Sigmoid colon (tissue), 7 donors: ENCODE data around the gene WASF2. TPM values are rescaled to one million over a fixed set of nuclear protein-coding genes. Genes with fewer than 3 reads are reported as not detected.
A peak's percentile ranks its signal among the peaks of the same experiment; 100 is the strongest.

Source experiments
- DNase-seq: peaks from one replicate; pipeline ENCODE4 v3.0.0-alpha.2; 2019
- H3K27ac ChIP-seq, 4 donors: fragments of 200-600 bp; sonication (generic); one replicate each; pipeline ENCODE4 v1.5.1; 2016 to 2019; ENCODE audit warnings: mild to moderate bottlenecking in 1 of 4
- H3K27me3 ChIP-seq, 3 donors: fragments of 200-600 bp; sonication (generic); one replicate each; pipeline ENCODE4 v1.5.1; 2019; ENCODE audit warnings: mild to moderate bottlenecking in 1 of 3
- H3K36me3 ChIP-seq, 4 donors: fragments of 200-600 bp; sonication (generic); one replicate each; pipeline ENCODE4 v1.5.1; 2016 to 2019
- H3K4me1 ChIP-seq, 4 donors: fragments of 200-600 bp; sonication (generic); one replicate each; pipeline ENCODE4 v1.5.1; 2017 to 2019
- H3K4me3 ChIP-seq, 4 donors: fragments of 200-600 bp; sonication (generic); one replicate each; pipeline ENCODE4 v1.5.1; 2017 to 2019; ENCODE audit warnings: mild to moderate bottlenecking in 2 of 4, moderate library complexity in 1 of 4
- H3K9me3 ChIP-seq, 4 donors: fragments of 200-600 bp in 3 of 4; sonication (generic) in 3 of 4; one replicate each; pipeline versions ENCODE4 v1.5.1 to v1.6.1; 2013 to 2019
- EP300 ChIP-seq, 4 donors: sonication (generic); formaldehyde crosslinking; IDR thresholded peaks; one replicate each; pipeline ENCODE4 v1.6.1; 2017; ENCODE audit warnings: antibody characterized with exemption in 4 of 4
- POLR2A ChIP-seq, 2 donors: fragments of 450-650 bp; IDR thresholded peaks; one replicate each; pipeline ENCODE4 v1.6.1; 2016; ENCODE audit warnings: antibody characterized with exemption in 2 of 2, mild to moderate bottlenecking in 2 of 2, moderate library complexity in 2 of 2
- POLR2AphosphoS5 ChIP-seq, 4 donors: sonication (generic); formaldehyde crosslinking; IDR thresholded peaks; one replicate each; pipeline ENCODE4 v1.6.1; 2017; ENCODE audit warnings: antibody characterized with exemption in 4 of 4
- WGBS, 2 donors: extraction: QIAGEN DNeasy Blood & Tissue Kit; methylation state at CpG; one replicate each; pipeline ENCODE4 v1.1.7; 2013; 5-methylcytosine and 5-hydroxymethylcytosine counted together
- intact Hi-C: fragments of 100-400 bp; cut with DNase I; formaldehyde crosslinking; loops from one replicate; pipeline ENCODE4 v1.15.1; 2023
- polyA plus RNA-seq, 3 donors: library from polyadenylated mRNA; stranded (reverse); fragments of 200-250 nt; gene quantifications; one replicate each; pipeline ENCODE4 v1.2.3, GENCODE V29; 2013
- total RNA-seq, 4 donors: library from RNA; depleted of rRNA; stranded (reverse); fragments of >200 nt; gene quantifications; one replicate each; pipeline ENCODE4 v1.1.0, GENCODE V29; 2016
- TF ChIP-seq, protein P1 (sequence below), 4 experiments: fragments of 450-650 bp in 3 of 4; fragments of 200-600 bp in 1 of 4; IDR thresholded peaks; one replicate each; pipeline ENCODE4 v1.5.1; 2016 to 2019; ENCODE audit warnings: antibody characterized with exemption in 4 of 4, mild to moderate bottlenecking in 3 of 4, moderate library complexity in 2 of 4
- donor health status: healthy with polysubstance abuse.
- donor health status: Bipolar disorder and iron deficiency.
- donor health status: healthy.

The WASF2 gene
- total and polyA plus RNA-seq, 7 donors, result 30.0 to 69.6 (median 56.9) TPM

DNA sequence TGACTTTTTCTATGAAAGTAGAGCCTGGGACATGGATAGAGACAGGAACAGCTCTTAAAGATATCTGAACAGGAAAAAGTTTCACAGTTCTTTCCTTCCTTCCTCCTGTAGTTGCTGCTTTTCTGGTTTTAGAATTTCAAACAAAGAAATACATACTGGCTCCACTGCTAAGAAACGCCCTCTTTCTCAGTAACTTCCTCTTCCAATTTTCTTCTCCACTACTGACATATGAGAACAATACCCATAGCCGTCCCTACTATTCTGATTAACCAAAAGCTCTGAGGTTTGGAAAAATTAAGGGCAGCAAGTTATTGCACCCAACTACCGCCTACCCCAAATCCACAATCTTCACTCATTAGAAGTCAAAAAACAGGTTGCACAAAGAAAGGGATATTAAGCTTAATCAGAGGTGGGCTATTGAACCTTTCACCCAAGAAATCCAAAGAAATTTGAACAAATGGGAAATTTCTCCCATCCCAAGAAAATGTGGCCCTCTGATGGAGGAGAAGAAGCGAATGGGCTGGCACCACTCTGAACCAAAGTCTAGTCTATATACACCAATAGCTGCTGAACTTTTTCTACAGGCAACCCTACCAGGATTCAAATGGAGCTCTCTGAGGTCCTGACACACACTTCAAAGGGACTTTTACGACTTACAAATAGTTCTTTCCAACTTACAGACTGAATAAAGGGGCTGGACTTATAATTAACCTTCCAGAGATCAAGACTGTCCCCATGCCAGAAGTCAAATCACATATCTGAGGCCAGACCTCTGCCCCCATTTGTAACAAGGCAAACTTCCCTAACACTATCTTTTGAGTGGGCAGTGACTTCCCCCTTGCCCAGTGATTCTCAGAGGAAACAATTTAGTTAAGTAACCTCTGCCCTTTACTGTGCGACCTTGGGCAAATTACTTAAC, 1.7 kb downstream of the WASF2 start:
- Histone ChIP-seq H3K4me3 (peak overlapping the region; percentile 78 to 98 (median 90)), H3K4me1 (peaks cover 0 to 71% (median 48%) of the 10 kb centered on the region in 4 donors), H3K9me3 (no peaks in the 10 kb centered on the region), H3K36me3 (no peaks in the 10 kb centered on the region), H3K27me3 (no peaks in the 10 kb centered on the region), H3K27ac (peak overlapping the region; percentile 94 to 99 (median 98))
- TF ChIP-seq, protein P1, sequence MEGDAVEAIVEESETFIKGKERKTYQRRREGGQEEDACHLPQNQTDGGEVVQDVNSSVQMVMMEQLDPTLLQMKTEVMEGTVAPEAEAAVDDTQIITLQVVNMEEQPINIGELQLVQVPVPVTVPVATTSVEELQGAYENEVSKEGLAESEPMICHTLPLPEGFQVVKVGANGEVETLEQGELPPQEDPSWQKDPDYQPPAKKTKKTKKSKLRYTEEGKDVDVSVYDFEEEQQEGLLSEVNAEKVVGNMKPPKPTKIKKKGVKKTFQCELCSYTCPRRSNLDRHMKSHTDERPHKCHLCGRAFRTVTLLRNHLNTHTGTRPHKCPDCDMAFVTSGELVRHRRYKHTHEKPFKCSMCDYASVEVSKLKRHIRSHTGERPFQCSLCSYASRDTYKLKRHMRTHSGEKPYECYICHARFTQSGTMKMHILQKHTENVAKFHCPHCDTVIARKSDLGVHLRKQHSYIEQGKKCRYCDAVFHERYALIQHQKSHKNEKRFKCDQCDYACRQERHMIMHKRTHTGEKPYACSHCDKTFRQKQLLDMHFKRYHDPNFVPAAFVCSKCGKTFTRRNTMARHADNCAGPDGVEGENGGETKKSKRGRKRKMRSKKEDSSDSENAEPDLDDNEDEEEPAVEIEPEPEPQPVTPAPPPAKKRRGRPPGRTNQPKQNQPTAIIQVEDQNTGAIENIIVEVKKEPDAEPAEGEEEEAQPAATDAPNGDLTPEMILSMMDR (IDR thresholded peaks at IDR 0.05), result no peak
- no peak for TF ChIP-seq POLR2AphosphoS5 (IDR thresholded peaks at IDR 0.05)
- TF ChIP-seq POLR2A (IDR thresholded peaks at IDR 0.05), result no peak
- no peak for TF ChIP-seq EP300 (IDR thresholded peaks at IDR 0.05)
- DNase-seq, result peak; percentile 34
- intact Hi-C loops, result loop anchor here (2.0 kb wide), 1 partner anchor 69 kb away; no protein-coding TSS in a partner anchor
- 3 to 9% methylated on average over 6 of the region's 6 CpGs for WGBS, 2 donors

DNA sequence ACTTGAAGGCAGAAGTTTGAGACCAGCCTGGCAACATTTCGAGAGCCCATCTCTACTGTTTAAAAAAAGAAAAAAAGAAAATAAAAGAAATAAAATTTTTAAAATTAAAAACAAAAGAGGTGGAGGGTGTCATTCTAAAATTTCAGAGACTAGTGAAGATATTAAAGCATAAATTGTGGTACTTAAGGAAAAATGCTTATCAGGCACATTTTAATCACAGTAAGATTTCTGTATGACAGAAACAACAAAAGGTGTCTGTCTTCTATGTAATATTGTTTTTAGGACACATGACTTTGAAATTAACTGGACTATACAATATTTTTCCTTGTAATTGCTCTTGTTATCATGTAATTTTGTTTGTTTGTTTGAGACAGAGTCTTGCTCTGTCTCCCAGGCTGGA, 4.6 kb downstream of the WASF2 start:
- no peak for DNase-seq
- no peak overlapping the region for H3K4me3 ChIP-seq
- intact Hi-C loops, result no loop called here
- WGBS, 2 donors, result 95 to 100% methylated on average over 1 of the region's 1 CpG
- peaks cover 0 to 70% (median 46%) of the 10 kb centered on the region in 4 donors for H3K4me1 ChIP-seq
- H3K27me3 ChIP-seq, result no peaks in the 10 kb centered on the region
- no peak overlapping the region for H3K27ac ChIP-seq
- H3K9me3 ChIP-seq, result no peaks in the 10 kb centered on the region
- no peaks in the 10 kb centered on the region for H3K36me3 ChIP-seq
- TF ChIP-seq POLR2A (IDR thresholded peaks at IDR 0.05) (no peak), POLR2AphosphoS5 (IDR thresholded peaks at IDR 0.05) (no peak), EP300 (IDR thresholded peaks at IDR 0.05) (no peak)
- TF ChIP-seq, protein P1 (IDR thresholded peaks at IDR 0.05), result no peak

DNA sequence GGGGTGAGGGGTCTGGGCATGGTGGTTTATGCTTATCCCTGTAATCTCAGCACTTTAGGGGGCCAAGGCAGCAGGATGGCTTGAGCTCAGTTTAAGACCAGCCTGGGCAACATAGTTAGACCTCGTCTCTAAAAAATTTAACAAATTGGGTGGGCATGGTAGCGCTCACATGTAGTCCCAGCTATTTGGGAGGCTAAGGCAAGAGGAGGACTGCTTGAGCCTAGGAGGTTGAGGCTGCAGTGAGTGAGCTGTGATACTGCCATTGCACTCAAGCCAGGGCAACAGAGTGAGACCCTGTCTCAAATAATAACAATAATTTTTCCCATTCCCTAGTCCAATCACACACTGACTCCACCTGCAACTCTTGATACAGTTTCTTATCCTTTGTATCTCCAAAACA, 6.3 kb downstream of the WASF2 start:
- 93 to 96% methylated on average over 2 of the region's 2 CpGs for WGBS, 2 donors
- H3K27me3 ChIP-seq, result no peaks in the 10 kb centered on the region
- intact Hi-C loops, result no loop called here
- H3K36me3 ChIP-seq, result no peaks in the 10 kb centered on the region
- H3K4me1 ChIP-seq, result peaks cover 0 to 67% (median 49%) of the 10 kb centered on the region in 4 donors
- no peak overlapping the region for H3K4me3 ChIP-seq
- H3K9me3 ChIP-seq, result no peaks in the 10 kb centered on the region
- no peak overlapping the region for H3K27ac ChIP-seq
- DNase-seq, result peak; percentile 20
- TF ChIP-seq, protein P1 (IDR thresholded peaks at IDR 0.05), result no peak
- TF ChIP-seq POLR2AphosphoS5 (IDR thresholded peaks at IDR 0.05) (no peak), POLR2A (IDR thresholded peaks at IDR 0.05) (no peak), EP300 (IDR thresholded peaks at IDR 0.05) (no peak)

DNA sequence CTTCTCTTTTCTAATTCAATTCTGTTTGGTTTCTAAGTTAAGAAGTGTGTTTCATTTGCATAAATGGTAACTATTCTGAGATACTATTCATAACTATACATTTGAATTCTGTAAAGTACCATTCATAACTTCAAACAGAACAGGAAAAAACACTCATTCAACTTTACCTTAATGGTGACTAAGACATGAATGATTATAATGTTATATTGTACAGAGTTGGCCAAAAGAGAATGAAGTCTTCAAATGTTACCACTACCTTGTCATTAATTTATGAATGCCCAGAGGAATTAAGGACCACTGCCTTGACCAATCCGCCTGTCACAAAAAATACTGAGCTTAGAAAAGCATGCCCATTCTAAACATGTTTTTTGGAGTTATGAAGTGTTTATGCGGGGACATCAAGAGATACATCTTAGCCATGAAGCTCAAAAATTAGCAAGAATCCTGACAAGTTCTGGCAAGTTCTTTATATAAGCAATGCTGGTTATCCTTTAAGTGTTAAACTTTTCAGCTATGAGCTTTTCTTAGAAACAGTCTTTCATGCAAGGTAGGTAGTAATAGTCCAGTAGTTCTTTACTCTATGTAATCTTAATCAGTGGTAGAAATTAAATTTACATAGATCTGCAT, 7.9 kb downstream of the WASF2 start:
- 73 to 86% methylated on average over 2 of the region's 2 CpGs for WGBS, 2 donors
- H3K27ac ChIP-seq, result no peak overlapping the region

More for the DNA sequence above, 7.9 kb downstream of the WASF2 start:
- H3K9me3 ChIP-seq, result no peaks in the 10 kb centered on the region
- intact Hi-C loops, result no loop called here
- no peak overlapping the region for H3K4me3 ChIP-seq
- H3K36me3 ChIP-seq, result no peaks in the 10 kb centered on the region
- H3K27me3 ChIP-seq, result no peaks in the 10 kb centered on the region
- DNase-seq, result no peak
- H3K4me1 ChIP-seq, result peaks cover 0 to 56% (median 44%) of the 10 kb centered on the region in 4 donors
- TF ChIP-seq, protein P1 (IDR thresholded peaks at IDR 0.05), result no peak
- no peak for TF ChIP-seq POLR2A (IDR thresholded peaks at IDR 0.05)
- TF ChIP-seq POLR2AphosphoS5 (IDR thresholded peaks at IDR 0.05), result no peak
- TF ChIP-seq EP300 (IDR thresholded peaks at IDR 0.05), result no peak
